MCF 10A (cell line): ENCODE measurements around the gene GAD2. TPM values are rescaled to one million over a fixed set of nuclear protein-coding genes. Genes with fewer than 3 reads are reported as not detected.

Experiments used
- BruUV-seq: library from RNA; stranded (reverse); fragments of 400-500 nt; replicated peaks from 2 replicates; lab custom pipeline; 2021; lab: Mats Ljungman, UMichigan
- CTCF ChIA-PET: fragments of 300-600 bp; sonication (Branson Sonifier 250); formaldehyde crosslinking; extraction: SDS; loops from one replicate; lab custom pipeline; 2021; ENCODE audit warnings: antibody characterized with exemption, inconsistent platforms; lab: Yijun Ruan, JAX
- POLR2A ChIA-PET: fragments of 300-600, 350-650 bp; sonication (Branson Sonifier 250); formaldehyde crosslinking; extraction: SDS; loops from one replicate; lab custom pipeline; 2020; ENCODE audit warnings: antibody characterized with exemption, inconsistent platforms; lab: Yijun Ruan, JAX
- DNase-seq: peaks from one replicate; pipeline ENCODE4 v3.0.0-alpha.2; 2018; ENCODE audit not compliant: unreplicated experiment
- H3K27ac Mint-ChIP-seq: one replicate; pipeline ENCODE4 v1.8.0; 2022; ENCODE audit warnings: mild to moderate bottlenecking, low read depth, mixed read lengths; ENCODE audit not compliant: unreplicated experiment
- H3K27me3 Mint-ChIP-seq: one replicate; pipeline ENCODE4 v1.8.0; 2022; ENCODE audit warnings: mixed read lengths; ENCODE audit not compliant: insufficient read depth, unreplicated experiment
- H3K36me3 Mint-ChIP-seq: one replicate; pipeline ENCODE4 v1.8.0; 2022; ENCODE audit warnings: mild to moderate bottlenecking, moderate library complexity, mixed read lengths; ENCODE audit not compliant: insufficient read depth, unreplicated experiment
- H3K4me1 Mint-ChIP-seq: one replicate; pipeline ENCODE4 v1.8.0; 2022; ENCODE audit warnings: mixed read lengths; ENCODE audit not compliant: insufficient read depth, unreplicated experiment
- H3K4me3 Mint-ChIP-seq: one replicate; pipeline ENCODE4 v1.8.0; 2022; ENCODE audit warnings: mild to moderate bottlenecking, moderate library complexity, mixed read lengths; ENCODE audit not compliant: unreplicated experiment
- H3K9me3 Mint-ChIP-seq: one replicate; pipeline ENCODE4 v1.8.0; 2022; ENCODE audit warnings: mixed read lengths; ENCODE audit not compliant: unreplicated experiment
- CTCF ChIP-seq: fragments of 200-600 bp; IDR thresholded peaks from one replicate; pipeline ENCODE4 v1.8.0; 2022; ENCODE audit warnings: antibody characterized with exemption, mild to moderate bottlenecking; ENCODE audit not compliant: unreplicated experiment
- intact Hi-C: fragments of 100-400 bp; cut with micrococcal nuclease; formaldehyde crosslinking; loops from 2 replicates; pipeline ENCODE4 v1.14.1; 2022
- total RNA-seq: library from RNA; stranded (reverse); gene quantifications from 2 replicates; pipeline ENCODE4 v1.2.3, GENCODE V29; 2022

The GAD2 gene
- total RNA-seq, 1 experiment from 2014 or later: not detected

- BruUV-seq: no TSS peak
- no peak for TF ChIP-seq CTCF
Measured at GRCh38 chr10:26199841-26200240, 16.7 kb upstream of the GAD2 start.

GRCh38 chr10:26205223-26205622 lies 11.4 kb upstream of the GAD2 start:
- Mint-ChIP-seq H3K4me3 (no peak overlapping the region), H3K27ac (no peak overlapping the region), H3K36me3 (peaks cover 6% of the 10 kb centered on the region), H3K4me1 (no peaks in the 10 kb centered on the region), H3K27me3 (peaks cover 15% of the 10 kb centered on the region), H3K9me3 (peaks cover 7% of the 10 kb centered on the region)
- CTCF ChIA-PET: no interaction called here
- POLR2A ChIA-PET: no interaction called here
- no TSS peak for BruUV-seq
- no peak for DNase-seq
- intact Hi-C loops: no loop called here
- TF ChIP-seq CTCF: no peak

More at GRCh38 chr10:26199841-26200240, 16.7 kb upstream of the GAD2 start:
- Mint-ChIP-seq H3K4me3 (no peak overlapping the region), H3K27me3 (peaks cover 14% of the 10 kb centered on the region), H3K27ac (no peak overlapping the region), H3K36me3 (no peaks in the 10 kb centered on the region), H3K9me3 (no peaks in the 10 kb centered on the region), H3K4me1 (no peaks in the 10 kb centered on the region)
- no peak for DNase-seq
- intact Hi-C loops: no loop called here
- ChIA-PET POLR2A (no interaction called here), CTCF (no interaction called here)

DNA sequence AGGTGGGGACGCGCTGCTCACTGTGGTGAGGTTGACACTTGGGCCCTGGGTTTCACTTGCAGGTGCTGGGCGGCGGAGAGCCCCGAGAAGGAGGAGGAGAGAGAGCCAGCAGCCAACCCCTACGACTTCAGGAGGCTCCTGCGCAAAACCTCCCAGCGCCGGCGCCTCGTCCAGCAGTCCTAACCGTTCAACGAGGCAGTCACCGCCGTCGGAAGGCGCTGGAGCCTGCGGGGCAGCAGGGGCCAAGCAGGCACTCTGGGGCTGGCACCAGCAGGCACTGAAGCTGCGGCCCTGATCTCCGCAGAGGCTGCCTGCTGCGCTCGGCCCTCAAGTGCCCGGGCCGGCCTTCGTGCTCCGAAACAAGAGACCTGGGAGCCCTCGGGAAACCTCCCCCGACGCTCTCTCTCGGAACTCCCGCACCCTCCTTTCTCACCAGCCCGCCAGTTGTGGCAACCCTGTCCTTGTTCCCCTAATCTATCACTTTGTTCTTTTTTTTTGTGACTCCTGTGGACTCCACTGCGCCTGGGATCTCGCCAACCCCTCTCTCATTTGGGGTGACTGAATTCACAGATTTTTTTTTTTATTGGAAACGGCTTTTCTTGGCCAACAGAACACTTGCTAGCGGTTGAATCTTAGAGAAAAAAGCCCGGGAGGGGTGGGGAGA lies 4.7 kb upstream of the GAD2 start:
- intact Hi-C loops: no loop called here
- DNase-seq: no peak
- H3K27me3 Mint-ChIP-seq: peaks cover 19% of the 10 kb centered on the region
- H3K4me3 Mint-ChIP-seq: no peak overlapping the region
- no TSS peak for BruUV-seq
- H3K36me3 Mint-ChIP-seq: peaks cover 6% of the 10 kb centered on the region
- no peaks in the 10 kb centered on the region for H3K4me1 Mint-ChIP-seq
- ChIA-PET POLR2A (no interaction called here), CTCF (no interaction called here)
- H3K27ac Mint-ChIP-seq: no peak overlapping the region
- no peak for TF ChIP-seq CTCF
- H3K9me3 Mint-ChIP-seq: peaks cover 12% of the 10 kb centered on the region

- BruUV-seq: no TSS peak
- H3K4me3 Mint-ChIP-seq: no peak overlapping the region
- no peak overlapping the region for H3K27ac Mint-ChIP-seq
- peaks cover under 1% of the 10 kb centered on the region for H3K36me3 Mint-ChIP-seq
- no peak for TF ChIP-seq CTCF
- CTCF ChIA-PET: no interaction called here
- H3K4me1 Mint-ChIP-seq: no peaks in the 10 kb centered on the region
- peaks cover 6% of the 10 kb centered on the region for H3K9me3 Mint-ChIP-seq
- DNase-seq: no peak
- POLR2A ChIA-PET: no interaction called here
- intact Hi-C loops: no loop called here
- peaks cover 25% of the 10 kb centered on the region for H3K27me3 Mint-ChIP-seq
Measured at GRCh38 chr10:26212511-26212910, 4.1 kb upstream of the GAD2 start.
